ENCODE data around the gene TMC8. TPM values are rescaled to one million over a fixed set of nuclear protein-coding genes. Genes with fewer than 3 reads are reported as not detected.

TMC8 gene
- total RNA-seq, 1 donor from 2014 or later, result 1.3 TPM

DNA sequence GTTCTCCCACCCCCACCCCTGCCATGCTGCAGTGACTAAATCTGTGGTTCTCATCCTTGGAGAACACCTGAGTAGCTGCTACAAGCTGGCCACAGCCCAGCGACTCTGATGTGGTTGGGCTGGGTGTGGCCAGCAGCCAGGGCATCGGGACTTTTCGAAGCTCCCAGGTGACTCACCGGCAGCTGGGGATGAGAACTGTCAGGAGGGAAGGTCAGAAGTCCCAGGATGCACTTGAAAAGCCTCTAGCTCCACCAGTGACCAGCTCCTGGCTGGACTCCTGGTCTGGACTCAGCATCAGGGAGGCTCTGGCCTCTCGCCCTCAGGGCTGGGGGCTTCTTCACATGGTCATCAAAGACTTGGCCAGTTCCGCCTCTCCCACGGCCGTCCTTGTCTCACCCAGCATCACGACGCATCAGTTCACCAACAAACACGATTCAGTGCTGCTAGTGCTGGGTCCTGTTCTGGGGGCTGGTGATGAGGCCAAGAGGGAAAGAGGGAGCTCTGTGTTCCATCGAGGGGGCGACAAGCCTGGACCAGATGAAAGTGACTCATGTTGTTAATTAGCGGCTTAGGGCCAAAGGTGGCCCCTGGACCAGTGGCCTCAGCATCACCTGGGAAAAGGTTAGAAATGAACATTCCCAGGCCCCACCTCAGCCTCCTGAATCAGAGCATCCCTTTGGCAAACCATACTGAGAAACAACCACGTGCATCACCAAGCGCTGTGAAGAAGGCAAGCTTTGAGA, 11.7 kb downstream of the TMC8 start:
- peaks cover 42% of the 10 kb centered on the region for H3K4me1 ChIP-seq
- H3K9me3 ChIP-seq (replicated peaks), result no peaks in the 10 kb centered on the region
- DNase-seq, result no peak
- H3K27me3 ChIP-seq (ENCODE audit: low read depth), result no peaks in the 10 kb centered on the region
- intact Hi-C loops (cut with micrococcal nuclease), result no loop called here
- H3K36me3 ChIP-seq, result no peaks in the 10 kb centered on the region
- TF ChIP-seq, protein P1, sequence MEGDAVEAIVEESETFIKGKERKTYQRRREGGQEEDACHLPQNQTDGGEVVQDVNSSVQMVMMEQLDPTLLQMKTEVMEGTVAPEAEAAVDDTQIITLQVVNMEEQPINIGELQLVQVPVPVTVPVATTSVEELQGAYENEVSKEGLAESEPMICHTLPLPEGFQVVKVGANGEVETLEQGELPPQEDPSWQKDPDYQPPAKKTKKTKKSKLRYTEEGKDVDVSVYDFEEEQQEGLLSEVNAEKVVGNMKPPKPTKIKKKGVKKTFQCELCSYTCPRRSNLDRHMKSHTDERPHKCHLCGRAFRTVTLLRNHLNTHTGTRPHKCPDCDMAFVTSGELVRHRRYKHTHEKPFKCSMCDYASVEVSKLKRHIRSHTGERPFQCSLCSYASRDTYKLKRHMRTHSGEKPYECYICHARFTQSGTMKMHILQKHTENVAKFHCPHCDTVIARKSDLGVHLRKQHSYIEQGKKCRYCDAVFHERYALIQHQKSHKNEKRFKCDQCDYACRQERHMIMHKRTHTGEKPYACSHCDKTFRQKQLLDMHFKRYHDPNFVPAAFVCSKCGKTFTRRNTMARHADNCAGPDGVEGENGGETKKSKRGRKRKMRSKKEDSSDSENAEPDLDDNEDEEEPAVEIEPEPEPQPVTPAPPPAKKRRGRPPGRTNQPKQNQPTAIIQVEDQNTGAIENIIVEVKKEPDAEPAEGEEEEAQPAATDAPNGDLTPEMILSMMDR (IDR thresholded peaks at IDR 0.05; ENCODE audit: borderline replicate concordance), result no peak
- no peak overlapping the region for H3K27ac ChIP-seq (replicated peaks)
- no peak overlapping the region for H3K4me3 ChIP-seq

DNA sequence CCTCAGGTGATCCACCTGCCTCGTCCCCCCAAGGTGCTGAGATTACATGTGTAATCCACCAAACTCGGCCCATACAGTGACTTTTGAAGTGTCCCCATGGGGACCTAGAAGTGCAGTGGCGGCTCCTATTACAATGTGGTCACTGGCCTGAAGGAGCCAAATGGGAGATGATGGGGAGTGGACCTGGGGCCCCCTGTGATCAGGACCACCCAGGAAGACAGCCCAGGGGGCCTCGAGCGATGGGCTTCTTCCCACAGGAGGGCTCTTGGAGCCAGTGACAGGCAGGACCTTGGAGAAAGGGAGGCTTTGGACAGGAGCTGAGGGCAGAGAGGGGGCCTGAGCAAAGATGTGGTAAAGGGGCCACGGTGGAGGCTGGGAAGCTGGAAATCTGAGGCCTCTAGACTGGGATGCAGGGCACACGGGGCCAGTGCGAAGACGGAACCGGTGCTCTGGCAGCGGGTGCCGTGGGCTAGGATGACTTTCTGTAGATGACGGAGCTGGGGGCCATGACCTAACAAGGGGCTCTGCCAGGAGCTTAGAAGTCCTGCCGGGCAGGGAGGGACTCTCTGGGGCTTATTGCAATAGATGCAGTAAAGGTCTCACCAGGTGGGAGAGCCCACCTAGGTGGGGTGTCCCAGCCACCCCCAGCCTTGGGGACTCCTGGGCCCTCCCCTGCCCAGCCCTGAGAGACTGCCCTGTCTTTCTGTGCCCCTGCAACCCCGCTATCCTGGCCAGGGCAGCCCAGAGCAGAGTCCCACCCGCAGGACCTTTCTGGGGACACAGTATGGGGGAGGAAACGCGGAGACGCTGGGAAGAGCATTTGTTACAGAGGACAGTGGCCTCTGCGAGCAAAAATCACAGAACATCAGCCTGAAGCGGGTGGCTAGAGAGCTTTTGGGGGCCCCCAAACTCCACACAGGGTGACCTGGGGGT, 12.9 kb downstream of the TMC8 start:
- Histone ChIP-seq H3K9me3 (replicated peaks) (no peaks in the 10 kb centered on the region), H3K4me3 (no peak overlapping the region), H3K4me1 (peaks cover 42% of the 10 kb centered on the region), H3K27me3 (ENCODE audit: low read depth) (no peaks in the 10 kb centered on the region), H3K27ac (replicated peaks) (peak overlapping the region; percentile 90), H3K36me3 (no peaks in the 10 kb centered on the region)
- intact Hi-C loops (cut with micrococcal nuclease), result no loop called here
- no peak for DNase-seq
- TF ChIP-seq, protein P1 (IDR thresholded peaks at IDR 0.05; ENCODE audit: borderline replicate concordance), result no peak

DNA sequence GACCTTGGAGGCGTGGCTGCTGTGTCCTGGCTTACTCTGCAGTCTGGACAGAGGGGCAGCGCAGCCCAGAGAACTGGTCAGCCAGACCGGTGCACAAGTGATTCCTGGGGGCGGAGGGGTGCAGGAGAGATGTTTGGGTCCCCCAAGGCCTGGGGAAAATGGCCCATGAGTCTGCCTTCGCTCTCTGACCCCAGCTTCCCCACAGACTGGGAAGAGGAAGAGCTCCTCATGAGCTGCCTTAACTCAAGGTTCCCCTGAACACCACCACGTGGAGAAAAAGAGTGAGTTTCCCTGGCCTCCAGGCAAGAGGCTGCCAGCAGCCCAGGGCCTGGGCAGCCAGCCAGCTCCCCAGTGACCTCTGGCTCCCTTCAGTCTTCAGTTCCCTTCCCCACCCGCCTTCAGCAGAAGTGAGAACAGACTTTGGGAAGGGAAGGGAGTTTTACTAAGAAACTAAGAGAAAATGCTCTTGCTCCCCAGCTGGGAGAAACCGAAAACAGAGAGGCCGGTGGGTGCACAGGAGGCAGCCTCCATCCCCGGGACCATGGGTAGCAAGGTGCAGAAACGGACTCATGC, 13.7 kb downstream of the TMC8 start:
- H3K4me1 ChIP-seq, result peaks cover 42% of the 10 kb centered on the region
- DNase-seq, result peak; percentile 92
- peak overlapping the region; percentile 26 for H3K4me3 ChIP-seq
- intact Hi-C loops (cut with micrococcal nuclease), result no loop called here
- peak overlapping the region; percentile 90 for H3K27ac ChIP-seq (replicated peaks)
- TF ChIP-seq, protein P1 (IDR thresholded peaks at IDR 0.05; ENCODE audit: borderline replicate concordance), result no peak
- H3K36me3 ChIP-seq, result no peaks in the 10 kb centered on the region
- H3K27me3 ChIP-seq (ENCODE audit: low read depth), result no peaks in the 10 kb centered on the region
- no peaks in the 10 kb centered on the region for H3K9me3 ChIP-seq (replicated peaks)

DNA sequence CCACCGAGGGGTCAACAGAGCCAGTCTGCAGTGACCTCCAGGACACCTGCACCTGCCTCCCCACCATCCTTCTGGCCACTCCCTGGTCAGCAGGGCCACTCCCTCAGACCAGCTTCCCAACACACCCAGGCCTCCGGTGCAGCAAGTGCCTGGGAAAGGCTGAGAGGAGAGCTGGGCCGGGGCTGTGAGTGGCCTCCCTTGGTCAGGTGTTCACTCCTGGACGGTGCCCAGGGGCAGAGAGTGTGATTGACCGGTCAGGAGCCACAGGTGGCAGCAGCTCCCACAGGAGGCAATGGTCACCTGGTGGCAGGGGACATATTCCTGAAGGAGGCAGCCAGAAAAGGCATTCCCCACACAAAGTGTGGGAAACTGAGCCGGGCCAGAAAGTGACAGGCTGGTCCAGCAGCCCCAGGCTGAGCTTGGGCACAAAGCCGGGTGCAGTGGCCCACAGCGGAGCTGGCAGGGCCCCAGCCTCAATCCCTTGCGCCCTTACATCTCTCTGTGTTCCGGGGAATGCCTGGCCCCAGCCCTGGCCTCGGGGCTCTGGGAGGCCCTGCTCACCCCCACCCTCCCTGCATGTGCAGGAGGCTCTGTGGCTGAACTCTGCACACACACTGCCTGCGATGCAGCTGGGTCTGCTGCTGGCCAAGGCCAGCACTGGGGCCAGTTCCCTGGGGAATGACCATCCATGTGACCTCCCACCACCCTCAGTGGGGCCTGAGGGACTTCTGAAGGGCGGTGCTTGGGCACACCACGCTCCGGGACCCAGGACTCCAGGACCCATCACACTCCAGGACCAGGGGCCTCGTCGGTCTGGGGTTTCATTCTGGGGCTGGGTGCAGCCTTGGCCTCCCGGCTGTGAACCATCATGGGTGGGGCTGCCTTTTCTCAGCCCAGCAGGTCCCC, 14.4 kb downstream of the TMC8 start:
- DNase-seq, result no peak
- Histone ChIP-seq H3K27ac (replicated peaks) (peak overlapping the region; percentile 90), H3K9me3 (replicated peaks) (no peaks in the 10 kb centered on the region), H3K4me1 (peaks cover 42% of the 10 kb centered on the region), H3K27me3 (ENCODE audit: low read depth) (no peaks in the 10 kb centered on the region), H3K36me3 (no peaks in the 10 kb centered on the region), H3K4me3 (peak overlapping the region; percentile 26)
- TF ChIP-seq, protein P1 (IDR thresholded peaks at IDR 0.05; ENCODE audit: borderline replicate concordance), result no peak
- intact Hi-C loops (cut with micrococcal nuclease), result no loop called here

DNA sequence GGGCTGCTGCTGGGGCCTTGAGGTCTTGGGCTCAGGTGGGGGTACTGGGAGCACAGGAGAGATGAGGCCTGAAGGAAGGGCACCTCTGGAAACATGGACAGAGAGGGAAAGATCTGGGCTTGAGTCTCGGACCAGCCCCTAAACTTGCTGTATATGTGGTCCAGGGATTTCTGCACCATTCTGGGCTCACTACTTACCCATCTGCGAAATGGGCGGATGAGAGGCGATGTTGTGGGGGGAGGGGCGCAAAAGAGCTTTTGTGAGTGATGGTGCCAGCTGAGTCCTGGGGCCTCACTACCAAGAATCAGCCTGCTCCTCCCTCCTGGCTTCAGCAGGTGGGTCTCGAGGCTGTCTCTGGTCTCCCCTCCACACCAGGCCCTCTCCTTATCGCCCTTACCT, 15.9 kb downstream of the TMC8 start:
- TF ChIP-seq, protein P1 (IDR thresholded peaks at IDR 0.05; ENCODE audit: borderline replicate concordance), result no peak
- H3K27ac ChIP-seq (replicated peaks), result no peak overlapping the region

More for the DNA sequence above, 15.9 kb downstream of the TMC8 start:
- H3K9me3 ChIP-seq (replicated peaks), result no peaks in the 10 kb centered on the region
- no peak for DNase-seq
- no peak overlapping the region for H3K4me3 ChIP-seq
- H3K36me3 ChIP-seq, result no peaks in the 10 kb centered on the region
- no peaks in the 10 kb centered on the region for H3K27me3 ChIP-seq (ENCODE audit: low read depth)
- peaks cover 37% of the 10 kb centered on the region for H3K4me1 ChIP-seq
- intact Hi-C loops (cut with micrococcal nuclease), result no loop called here

Data from left ventricle myocardium inferior (tissue), 1 donor.